Glomerular visceral epithelial cell (primary cell): ENCODE data around the gene NLGN1.
"Not testable (repeated sequence)": the region's sequence is repeated elsewhere in the genome, so short reads cannot be mapped to it uniquely, and the experiment has no call there.

ENCODE experiments used
- DNase-seq: peaks from one replicate; pipeline ENCODE4 v3.0.0-alpha.2; 2016; ENCODE audit errors: extremely low spot score

NLGN1 gene

DNA sequence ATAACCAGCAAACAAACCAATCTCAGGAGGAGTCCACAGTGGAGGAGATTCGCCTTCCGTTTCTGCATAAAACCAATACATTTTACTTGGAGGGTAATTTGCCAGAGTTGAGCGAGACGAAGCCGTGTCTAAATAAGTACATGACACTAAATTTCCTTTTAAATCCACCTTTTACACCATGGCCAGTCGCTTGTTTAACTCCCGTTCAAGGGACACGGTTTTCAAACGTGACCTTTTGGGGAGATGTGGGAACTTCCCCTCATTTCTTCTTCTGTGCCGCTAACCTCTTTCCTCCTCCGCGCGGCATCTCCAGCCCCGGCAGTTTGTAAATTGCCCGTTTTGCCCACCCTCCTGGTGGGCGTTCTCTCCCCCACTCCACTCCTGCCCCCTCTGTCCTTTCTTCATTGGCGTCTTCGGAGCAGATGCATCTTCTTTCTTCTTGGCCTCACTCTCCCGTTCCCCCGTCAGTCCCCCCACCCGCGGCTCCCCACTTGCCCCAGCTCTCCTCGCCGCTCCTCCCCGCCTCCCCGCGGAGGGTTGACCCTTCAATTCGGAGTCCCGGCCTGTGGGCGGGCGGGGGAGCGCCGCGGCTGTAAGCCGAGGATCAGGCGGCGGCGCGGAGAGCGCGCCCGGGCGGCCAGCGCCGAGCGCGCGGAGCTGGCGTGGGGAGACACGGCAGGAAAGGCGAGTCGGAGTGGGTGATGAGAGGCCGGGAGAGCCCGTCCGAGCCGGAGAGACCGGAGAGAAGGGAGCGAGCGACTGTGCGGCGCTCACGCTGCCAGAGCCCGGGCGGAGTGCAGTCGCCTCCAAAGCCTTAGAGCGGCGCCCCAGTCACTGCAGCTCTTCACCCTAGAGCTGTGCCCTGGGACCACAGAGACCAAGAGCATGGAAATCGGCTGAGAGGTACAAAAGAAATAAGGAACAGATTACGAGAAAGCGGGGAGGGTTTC lies at the start of gene NLGN1:
Gene NLGN1, plus strand, starts transcription at position 584 of the 950 bp plus-strand sequence.
- DNase-seq = peak; percentile 68

DNA sequence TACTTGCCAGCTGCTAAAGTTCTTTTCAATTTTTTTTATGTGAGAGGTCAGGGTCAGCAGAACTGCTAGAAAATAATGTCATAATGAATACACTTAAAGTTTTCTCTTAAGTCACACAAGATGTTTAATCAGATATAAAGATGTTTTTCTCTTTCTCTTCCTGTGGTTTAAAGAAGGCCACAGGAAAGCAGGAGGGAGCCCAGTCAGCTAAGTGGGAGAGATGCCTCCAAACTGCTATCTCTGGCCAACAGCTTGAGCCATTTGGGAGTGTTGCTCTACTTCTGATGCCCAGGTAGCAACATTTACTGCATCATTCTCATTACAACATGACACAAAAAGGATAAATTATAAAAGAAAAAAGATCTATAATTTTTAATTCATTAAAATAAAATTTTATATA lies 45.7 kb upstream of the NLGN1 start:
- no peak for DNase-seq

DNA sequence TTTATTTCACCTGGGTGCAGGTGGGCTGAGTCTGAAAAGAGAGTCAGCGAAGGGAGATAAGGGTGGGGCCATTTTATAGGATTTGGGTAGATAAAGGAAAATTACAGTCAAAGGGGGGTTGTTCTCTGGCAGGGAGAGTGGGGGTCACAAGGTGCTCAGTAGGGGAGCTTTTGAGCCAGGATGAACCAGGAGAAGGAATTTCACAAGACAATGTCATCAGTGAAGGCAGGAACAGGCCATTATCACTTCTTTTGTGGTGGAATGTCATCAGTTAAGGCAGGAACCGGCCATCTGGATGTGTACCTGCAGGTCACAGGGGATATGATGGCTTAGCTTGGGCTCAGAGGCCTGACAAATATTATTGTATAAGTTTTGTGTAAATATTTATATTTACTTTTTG lies 44.4 kb upstream of the NLGN1 start:
- not testable (repeated sequence) for DNase-seq

DNA sequence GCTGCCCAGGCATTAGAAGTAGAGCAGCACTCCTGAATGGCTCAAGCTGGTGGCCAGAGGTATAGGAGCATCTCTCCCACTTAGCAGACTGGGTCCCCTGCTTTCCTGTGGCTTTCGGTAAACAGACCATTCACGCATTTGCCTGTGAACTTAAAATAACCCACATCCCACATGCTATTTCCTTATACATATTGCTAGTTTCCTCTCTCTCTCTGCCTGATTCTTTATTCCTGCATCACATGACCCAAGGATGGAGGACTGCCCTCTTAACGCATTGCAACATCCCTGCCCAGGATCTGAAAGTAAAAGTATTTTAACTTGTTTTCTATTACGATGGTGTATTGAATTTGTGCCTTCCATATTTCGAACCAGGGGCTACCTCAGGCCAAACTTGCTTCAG lies 43.4 kb upstream of the NLGN1 start:
- DNase-seq = no peak

DNA sequence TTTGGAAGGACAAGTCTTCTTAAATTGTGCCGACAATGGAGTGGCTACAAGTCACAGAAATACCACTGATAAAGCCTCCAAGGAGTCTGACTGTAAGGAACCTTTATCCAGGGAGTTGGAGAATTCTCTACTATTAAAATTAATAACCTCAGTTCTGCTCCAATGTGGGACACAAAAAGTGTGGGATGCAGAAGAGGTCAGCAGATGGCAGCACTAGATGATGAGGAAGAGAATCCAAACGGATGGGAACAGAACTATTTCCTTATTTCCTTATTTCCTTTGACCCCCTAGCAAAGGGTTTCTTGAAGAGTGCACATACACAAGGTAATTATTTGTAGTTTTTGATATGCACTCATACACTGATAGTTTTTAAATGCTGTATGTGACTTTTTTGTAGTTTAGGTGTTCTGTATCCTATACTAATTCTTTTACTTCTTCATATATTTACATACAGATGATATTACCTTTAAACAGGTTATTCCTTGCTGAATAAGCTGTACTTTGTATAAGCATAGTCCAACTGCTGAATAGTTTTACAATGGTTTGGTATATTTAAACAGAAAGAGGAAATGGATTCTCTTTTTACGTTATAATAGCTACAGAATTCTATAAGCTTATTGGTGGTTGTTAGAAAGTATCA lies 25.6 kb upstream of the NLGN1 start:
- DNase-seq = peak; percentile 50

DNA sequence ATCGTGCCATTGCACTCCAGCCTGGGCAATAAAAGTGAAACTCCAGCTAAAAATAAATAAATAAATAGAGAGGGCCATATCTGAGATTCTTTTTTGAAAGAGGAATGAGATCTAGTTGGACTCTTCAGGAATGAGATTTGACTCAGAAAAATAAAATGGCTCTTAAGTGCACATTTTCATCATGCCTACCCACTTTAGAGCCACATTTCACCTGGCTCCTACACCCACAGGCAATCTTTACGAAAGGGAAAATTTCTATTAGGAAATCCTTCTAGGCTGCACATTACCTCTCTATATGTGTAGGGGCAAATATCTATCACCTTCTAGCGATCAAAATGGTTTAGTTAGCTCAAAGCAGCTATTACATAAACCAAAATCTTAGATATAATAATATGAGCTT lies 16.9 kb upstream of the NLGN1 start:
- no peak for DNase-seq

DNA sequence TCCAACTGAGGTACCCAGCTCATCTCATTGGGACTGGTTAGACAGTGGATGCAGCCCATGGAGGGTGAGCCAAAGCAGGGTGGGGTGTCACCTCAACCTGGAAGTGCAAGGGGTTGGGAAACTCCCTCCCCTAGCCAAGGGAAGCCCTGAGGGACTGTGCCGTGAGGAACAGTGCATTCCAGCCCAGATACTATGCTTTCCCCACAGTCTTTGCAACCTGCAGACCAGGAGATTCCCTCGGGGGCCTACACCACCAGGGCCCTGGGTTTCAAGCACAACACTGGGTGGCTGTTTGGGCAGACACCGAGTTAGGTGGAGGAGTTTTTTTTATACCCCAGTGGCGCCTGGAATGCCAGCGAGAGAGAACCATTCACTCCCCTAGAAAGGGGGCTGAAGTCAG lies 15.6 kb upstream of the NLGN1 start:
- DNase-seq = not testable (repeated sequence)

DNA sequence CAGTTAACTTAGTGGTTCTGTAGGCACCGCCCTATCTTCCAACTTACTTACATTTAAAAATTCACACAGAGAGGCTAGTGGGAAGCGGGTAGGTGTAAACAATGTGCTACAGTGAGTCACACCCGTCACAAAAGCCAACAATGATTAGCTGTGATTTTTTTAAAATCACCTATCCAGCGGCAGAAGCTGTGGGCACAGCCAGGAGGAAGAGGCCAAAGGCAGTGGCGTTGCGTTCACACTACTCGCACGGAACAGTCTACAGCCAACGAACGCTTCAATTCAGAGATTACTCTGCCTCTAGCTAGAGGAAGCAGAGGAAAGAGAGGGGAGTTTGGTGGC lies 2.5 kb upstream of the NLGN1 start:
- DNase-seq = peak; percentile 69

DNA sequence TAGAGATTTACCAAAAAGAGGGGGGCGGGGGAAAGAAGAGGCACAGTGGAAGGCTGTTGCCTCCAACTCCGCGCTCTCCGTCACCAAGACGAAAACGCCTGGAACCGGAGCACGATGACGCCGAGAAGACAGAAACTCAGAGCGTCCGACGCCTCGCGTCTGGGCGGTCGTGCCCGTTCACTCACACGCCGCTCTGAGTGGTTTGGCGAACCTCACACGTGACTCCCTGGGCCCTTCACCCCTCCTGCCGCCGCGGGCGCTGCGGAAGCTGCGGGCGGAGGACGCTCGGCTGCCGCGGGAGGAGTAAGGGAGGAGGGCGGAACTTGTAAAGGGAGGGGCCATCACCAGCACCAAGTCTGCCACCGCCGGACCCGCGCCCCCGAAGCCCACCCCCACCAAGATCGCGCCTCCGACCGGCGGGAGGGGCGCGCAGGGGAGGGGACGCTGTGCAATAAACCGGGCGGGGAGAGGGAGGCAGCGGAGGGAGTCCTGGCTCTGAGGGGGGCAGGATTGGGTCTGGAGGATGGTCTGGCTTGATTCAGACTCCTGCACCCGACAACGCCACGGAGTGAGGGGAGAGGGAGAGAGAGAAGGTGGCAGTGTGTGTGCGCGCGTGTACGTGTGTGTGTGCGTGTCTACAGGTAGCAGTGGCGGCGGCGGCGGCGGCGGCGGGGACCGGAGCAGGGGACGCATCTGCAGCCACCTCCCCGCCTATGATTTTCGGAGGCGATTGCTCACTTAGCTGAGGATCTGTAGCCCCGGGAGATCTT lies 1.9 kb upstream of the NLGN1 start:
- DNase-seq = peak; percentile 89

DNA sequence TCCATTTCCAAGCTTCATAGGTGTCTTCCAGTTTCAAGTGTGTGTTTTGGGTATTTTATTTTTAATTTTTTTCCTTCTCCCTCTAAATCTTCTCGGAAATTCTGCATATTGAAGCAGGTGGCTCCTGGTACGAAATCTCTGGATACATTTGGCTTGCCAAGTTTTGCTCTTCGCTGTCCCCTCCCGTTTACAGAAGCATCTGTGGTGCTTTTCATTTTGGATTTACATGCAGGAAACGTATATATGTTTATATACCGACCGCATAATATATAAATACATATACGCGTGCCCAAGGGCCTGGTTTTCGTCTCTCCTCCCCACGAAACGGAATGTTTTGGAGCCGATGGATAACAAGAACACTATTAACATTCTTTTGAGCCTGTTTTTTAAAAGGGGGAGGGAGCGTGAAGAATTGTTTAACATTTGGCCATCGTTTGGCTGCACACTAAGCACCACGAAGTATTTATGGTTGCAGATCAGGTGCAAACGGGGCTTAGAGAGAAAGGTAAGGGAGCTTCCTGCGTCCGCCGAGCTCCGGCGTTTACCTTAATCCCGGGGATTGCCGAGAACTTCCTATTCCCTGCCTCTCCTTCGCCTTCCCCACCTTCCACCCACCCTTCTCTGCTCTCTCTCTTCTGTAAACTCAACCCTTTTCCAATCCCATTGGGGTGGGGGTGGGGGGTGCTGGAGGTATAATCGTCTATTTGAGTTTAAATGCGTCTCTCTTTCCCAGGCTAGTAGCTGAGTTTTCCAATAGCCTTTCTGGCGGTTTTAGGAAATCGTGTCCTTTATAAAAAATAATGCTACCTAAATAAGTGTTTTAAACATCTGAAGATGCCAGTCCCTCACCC lies 1.1 kb upstream of the NLGN1 start:
- peak; percentile 16 for DNase-seq

DNA sequence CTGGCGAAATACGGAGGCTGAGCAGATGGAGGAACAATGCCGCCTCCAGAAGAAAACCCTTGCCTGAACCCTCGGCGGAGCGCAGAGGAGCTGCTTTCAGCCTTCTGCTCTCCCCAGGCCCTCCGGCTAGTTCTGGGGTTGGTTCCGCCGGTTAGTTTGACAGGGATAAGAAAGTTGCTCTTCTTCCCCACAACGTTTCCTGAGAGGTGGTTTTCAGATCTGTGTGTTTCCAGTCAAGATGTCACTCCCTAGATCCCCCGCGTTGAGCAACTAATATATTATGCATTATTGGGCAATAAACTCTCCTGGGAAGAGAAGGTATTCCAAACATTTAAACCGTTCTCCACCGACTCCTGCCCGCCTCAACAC lies 551 bp downstream of the NLGN1 start:
- peak; percentile 66 for DNase-seq

DNA sequence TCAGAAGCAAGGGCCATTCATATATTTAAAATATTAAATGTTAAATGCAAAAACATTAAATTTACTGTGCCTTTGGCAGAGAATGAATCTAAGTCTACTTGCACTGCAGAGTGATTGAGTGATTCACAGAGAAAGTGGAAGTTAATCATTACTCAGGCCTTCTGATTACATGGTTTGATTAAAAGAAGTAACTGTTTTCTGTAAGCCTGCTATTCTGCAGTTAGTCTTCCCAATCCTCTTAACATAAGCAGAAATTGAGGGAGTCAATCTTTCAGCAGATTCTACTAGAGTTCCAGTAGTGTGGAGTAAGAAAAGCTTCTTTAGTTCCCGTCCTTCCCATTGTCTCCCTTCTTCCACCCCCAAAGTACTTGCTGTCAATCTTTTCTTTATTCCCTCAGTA lies 1.5 kb downstream of the NLGN1 start:
- DNase-seq = peak; percentile 29

DNA sequence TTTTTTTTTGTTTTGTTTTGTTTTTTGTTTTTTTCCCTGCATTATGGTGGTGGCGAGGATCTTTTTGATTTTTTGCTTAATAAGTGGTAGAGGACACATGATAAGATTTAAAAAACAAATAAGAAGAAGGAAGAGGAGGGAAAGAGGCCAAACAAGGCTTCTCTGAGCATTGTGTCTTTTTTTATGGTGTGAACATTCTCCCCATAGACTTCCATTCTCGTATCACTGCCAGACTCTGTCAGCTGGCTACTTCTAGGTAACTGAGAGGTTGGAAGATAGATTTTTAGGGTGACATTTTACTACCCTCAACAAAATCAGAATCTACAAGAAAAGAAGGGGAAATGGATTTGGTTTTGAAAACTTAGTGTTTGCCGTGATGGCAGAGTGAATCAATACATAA lies 3.8 kb downstream of the NLGN1 start:
- no peak for DNase-seq

DNA sequence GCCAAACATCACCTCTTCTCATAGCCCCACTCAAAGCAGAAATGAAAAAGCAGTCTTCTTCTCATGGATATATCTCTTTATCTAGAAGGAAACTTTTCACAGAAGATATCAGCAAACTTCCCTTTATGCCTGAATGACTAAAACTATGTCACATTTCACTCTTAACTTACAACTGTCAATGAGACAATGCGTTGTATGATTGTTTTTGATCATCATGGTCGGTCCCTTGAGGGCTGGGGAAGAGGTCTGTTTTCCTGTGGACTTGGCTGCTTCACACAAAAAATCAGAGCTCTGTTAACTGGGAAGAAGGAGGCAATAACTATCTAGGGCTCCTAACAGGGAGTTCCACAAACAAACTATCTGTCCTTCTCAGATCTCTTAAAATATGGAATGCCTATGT lies 5.1 kb downstream of the NLGN1 start:
- no peak for DNase-seq

DNA sequence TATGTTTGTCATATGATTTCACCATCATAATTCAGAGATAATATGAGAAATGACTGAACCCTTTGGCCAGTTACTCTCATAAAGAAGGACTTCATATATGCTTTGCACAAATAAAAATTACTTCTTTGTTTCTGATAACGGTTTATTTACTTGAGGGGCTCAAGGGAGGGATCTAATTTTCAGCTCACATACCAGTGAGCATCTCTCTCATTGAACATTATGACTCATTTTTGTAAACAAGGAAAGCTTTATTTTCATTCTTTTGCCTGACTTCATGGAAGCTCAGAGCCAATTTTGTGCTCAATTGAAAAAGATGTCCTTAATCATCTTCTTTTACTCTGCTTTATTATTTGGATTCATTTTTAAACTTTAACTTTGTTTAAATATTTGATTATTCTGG lies 5.8 kb downstream of the NLGN1 start:
- no peak for DNase-seq

DNA sequence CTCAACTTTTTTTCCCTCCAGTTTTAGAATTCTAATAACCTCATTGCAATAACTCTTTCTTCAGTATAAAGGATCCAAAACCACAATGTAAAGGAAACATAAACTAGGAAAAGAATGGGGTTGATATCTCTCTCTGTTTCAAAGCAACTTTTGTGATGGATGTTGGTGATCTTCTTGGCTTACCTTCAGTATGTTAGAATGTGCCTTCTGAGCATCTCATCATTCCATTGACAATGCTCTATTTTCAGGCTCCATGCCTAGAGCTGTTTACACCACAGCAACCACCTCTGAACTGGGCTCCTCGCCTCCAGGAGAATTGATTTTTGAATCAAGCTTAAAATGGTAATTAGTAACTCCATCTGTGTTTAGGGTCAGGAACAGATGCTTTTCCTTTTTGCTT lies 6.6 kb downstream of the NLGN1 start:
- no peak for DNase-seq

DNA sequence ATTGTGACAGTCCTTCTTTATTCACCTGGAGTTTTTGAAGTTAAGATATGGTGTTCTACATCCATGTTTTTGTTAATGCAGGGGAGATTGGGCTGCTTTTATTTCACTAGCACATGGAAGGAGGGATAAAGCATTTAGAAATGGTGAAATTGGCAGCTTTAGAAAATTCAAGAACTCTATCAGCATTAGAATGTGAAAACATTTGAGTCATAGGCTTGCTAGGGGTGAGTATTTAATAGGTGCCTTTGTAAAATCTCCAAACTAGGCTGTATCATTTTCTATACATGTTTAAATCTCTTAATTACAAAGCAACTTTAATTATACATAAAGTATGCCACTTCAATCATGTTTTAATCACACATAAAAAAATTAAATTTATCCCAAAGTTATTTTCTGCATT lies 12.9 kb downstream of the NLGN1 start:
- no peak for DNase-seq

DNA sequence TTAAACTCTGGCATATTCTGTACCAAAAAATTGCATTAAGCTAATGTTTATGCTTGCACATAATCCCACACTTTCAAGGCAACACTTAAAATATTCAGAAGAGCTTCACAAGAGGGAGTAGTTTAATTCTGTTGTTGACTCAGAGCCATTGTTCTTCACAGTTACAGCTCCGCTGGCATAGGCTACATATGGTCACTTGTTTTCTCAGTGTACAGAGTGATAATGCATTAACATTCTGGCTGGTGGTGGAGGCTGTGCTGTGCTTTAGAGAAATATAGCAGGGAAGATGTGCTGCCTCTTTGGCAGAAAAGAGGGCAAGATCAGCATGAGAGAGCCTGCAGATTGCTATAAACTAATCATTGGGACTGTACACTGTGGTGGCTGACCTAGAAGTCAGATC lies 13.3 kb downstream of the NLGN1 start:
- DNase-seq = no peak

DNA sequence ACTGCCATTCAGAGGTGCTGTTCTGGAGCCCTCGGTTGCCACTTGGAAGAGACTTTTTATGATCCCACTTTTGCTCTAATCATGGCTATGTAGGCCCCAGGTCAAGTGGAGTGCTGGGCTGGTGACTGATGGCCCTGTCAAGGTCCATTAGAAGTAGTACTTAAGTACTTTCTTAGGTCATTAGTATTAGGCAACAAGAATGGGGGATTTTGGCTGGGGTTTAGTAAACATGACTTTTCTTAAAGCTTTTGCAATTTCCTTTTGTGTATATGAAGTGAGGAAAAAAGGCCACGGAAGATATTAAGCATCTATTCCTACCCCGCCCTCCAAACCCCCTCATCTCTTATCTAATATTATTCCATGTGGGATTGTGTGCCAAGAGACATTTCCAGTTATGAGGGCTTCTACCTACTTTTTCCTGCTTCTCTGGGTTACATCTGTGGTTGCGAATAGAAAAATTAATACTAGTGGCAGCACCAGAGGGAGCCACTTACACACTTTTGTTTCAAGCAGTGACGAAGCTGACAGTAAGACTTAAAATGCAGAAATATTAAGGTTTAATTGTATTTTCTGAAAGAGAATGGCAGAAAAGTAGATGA lies 13.9 kb downstream of the NLGN1 start:
- DNase-seq = peak; percentile 48

DNA sequence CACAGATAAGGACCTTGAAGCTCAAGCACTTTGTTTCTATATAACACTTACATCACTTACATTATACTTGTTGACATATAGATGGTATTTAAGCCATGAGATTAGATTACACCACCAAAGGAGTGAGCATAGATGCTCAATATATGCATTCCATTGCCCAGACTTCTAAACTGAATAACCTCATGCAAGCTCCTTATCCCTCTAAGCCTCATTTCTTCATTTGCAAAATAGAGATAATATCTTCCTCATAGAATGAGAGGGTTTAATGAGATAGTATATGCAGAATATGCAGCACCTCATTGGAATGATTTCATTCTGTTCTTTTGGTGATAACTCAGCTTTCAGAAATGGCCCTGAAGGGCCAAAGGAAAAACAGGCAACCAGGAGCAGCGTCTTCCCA lies 18.5 kb downstream of the NLGN1 start:
- DNase-seq = no peak

DNA sequence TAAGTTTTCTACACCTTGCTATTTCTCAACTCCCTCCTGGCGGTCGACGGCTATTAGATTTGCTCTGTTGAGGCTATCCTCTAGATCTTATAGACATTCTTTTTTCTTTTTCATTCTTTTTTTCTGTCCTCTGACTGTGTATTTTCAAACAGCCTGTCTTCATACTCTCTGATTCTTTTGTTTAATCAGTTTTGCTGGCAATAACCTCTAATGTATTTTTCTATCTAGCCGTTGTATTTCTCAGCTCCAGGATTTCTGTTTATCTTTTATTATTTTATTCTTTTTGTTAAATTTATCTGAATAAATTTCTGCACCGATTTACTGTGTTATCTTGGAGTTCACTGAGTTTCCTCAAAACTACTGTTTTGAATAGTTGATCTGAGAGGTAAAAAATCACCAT lies 31.5 kb downstream of the NLGN1 start:
- no peak for DNase-seq
